GM18873 (cell line): ENCODE data around the gene MCTP2.
A peak's percentile ranks its signal among the peaks of the same experiment; 100 is the strongest.
"Not testable (repeated sequence)": the region's sequence is repeated elsewhere in the genome, so short reads cannot be mapped to it uniquely, and the experiment has no call there.

Experiments
- ATAC-seq: cut with Tn5 transposase; IDR thresholded peaks from one replicate; pipeline ENCODE4 v1.9.1; 2021; ENCODE audit warnings: mild to moderate bottlenecking, moderate library complexity, moderate number of reproducible peaks; ENCODE audit not compliant: unreplicated experiment, low FRiP score

The MCTP2 gene

DNA sequence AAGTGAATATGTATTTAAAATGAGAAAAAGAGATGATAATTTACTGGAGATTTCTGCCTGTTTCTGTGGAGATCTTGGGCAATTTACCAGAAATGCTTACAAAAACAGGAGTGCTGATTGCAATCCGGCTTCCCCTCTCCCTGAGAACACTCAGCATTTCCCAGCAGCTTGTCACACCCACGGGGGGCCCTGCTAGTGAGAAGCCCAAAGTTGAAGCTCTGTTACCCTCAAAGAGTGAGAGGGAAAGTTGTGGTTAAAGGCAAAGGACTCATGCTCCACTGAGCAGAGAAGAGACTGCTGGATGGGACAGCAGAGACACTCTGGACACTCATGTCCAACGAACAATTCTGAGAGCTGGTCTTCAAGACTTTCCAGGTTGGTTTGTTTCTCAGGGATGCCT lies 2.9 kb downstream of the MCTP2 start:
- no peak for ATAC-seq

DNA sequence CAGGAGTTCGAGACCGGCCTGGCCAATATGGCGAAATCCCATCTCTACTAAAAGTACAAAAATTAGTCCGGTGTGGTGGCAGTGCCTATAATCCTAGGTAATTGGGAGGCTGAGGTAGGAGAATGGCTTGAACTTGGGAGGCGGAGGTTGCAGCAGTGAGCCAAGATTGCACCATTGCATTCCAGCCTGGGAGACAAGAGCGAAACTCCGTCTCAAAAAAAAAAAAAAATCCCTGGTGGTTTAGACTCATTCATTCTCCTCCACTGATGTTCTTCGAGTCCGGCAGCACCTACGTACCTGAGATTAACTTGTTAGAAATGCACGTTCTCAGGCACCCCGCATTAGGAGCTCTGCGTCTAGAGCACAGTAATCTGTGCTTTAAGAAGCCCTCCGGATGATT lies 3.7 kb downstream of the MCTP2 start:
- no peak for ATAC-seq

DNA sequence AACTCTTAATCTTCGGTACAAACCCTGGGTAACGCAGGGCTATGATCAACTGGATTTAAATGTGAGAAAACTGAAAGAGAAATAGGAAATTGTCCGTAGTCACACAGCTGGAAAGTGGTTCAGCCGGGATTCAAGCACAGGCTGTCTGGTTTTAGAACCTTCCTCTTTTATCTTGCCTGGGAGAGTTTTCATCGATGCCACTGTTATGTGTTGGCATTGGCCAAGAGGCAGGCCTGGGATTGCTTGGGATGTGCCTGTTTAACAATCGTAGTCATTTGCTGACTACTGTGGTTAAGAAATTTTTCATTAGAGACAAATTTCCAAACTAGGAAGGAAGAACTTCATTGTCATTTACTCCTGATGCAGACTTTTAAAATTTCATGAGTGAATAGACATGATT lies 4.3 kb downstream of the MCTP2 start:
- ATAC-seq, result no peak

DNA sequence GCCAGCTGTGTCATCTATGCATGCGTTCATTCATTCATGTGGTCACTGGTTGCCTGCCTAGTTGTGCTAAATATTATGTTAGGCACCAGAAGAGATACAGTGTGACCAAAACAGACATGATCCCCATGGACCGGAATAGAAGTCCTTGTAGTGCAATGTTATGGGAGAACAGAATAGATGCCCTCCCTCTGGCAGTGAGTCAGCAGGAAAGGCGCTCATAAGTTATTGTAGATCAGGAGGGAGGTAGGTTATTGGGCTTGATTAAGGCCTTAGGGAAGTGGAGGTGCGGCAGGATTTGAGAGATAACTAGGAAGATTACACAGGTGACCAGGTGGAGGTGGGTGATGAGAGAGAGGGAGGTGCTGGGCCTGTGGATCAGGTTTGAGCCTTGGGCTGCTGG lies 5.2 kb downstream of the MCTP2 start:
- ATAC-seq, result no peak

DNA sequence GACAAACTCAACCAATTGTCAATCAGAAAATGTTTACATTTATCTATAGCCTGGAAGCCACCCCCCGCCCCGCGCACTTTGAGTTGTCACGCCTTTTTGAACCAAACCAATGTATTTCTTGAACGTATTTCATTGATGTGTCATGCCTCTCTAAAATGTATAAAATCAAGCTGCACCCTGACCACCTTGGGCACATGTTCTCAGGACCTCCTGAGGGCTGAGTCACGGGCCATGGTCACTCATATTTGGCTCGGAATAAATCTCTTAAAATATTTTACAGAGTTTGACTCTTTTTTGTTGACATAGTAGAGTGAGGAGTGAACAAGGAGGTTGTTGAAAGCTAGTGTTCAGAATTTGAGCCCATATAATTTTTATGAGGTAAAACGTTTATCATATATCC lies 6.5 kb downstream of the MCTP2 start:
- ATAC-seq, result no peak

DNA sequence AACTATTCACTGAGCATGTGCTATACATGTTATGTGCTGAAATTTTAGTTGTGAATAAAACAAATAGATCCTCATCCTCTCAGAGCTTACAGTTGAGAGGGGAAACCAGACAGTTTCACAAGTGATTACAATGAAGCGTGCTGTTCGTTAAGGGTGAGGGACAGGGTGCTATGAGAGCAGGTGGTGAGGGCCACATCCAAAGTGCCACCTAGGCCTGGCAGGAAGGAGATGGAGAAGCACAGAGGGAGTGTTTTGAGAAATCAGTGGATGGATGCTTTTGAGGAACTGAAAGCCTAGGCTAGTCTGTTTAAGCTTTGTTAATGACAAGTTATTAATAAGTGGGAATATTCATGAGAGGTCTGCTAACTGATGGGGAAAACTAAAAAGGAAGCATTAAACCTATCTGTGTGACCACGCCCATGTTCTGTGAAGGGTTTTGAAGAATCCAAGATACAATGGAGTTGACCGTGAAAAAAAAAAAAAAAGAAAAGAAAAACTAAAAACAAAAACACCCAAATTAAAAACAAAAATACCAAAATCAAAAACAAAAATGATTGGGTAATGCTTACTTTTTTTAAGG lies 7.3 kb downstream of the MCTP2 start:
- peak; percentile 59 for ATAC-seq

DNA sequence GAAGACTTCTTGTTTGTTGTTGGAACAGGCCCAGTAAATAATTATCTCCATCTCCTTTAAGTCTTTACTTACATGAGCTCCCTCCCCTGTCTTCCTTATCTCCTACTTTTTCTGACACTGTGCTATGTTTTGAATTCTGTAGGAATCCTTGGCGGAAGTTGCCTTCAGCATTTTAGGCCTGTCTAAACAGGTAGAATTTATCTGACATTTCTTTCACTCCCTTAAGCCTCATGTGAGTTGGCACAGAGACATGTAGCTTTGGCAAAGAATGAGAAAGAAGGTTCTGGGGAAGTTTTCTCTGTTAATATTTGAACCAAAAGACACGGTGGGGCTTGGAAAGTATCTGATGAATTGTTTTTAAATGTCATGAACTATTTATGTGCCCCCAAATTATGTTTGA lies 8.1 kb downstream of the MCTP2 start:
- ATAC-seq, result no peak

DNA sequence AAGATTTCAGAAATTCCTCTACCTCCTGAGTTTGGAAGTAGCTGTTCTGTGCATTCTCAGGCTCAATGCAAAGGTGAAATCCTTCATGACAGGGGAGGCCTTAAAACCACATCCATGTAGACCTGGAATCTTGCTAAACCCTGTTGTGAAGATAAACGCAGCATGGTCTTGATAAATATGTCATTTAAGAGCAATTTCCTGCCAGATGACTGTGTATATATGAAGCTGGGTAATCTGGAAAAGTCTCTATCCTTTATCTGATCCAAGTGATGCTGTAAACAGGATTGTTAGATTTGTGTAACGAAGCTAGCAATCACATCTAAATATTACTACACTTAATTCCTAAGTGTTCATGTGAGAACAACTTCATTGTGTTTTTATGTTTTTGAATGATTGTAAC lies 9.1 kb downstream of the MCTP2 start:
- no peak for ATAC-seq

DNA sequence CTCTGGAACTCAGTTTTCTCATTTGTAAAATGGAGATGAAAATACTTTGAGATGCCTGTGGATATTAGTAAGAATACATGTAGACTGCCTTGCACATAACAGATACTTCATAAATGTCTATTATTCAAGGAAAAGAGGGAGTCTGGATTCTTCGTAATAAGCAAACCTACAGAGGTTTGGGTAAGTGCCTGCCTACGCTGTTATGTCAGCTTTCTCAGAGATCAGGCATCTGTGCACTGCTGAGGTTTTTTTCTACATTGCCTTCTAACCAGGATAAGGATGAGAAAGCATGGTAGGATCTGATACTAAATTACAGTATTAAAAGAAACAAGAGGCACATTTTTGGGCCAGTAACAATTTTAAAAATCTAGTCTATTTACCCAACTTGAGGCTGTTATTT lies 10.9 kb downstream of the MCTP2 start:
- no peak for ATAC-seq

DNA sequence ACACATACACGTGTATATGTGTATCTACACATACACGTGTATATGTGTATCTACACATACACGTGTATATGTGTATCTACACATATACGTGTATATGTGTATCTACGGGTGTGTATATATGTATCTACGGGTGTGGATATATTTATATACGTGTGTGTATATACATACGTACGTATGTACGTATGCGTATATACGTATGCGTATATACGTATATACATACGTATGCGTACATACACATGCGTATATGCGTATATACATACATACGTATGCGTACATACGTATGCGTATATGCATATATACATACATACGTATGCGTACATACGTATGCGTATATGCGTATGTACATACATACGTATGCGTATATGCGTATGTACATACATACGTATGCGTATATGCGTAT lies 11.6 kb downstream of the MCTP2 start:
- ATAC-seq, result not testable (repeated sequence)

DNA sequence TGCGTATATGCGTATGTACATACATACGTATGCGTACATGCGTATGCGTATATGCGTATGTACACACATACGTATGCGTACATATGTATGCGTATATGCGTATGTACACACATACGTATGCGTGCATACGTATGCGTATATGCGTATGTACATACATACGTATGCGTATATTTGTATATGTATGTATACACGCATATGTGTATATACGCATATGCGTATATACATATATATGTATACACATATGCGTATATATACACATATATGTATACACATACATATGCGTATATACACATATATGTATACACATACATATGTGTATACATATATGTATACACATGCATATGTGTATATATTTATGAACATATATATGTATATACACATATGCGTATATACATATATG lies 12.1 kb downstream of the MCTP2 start:
- ATAC-seq, result no peak

DNA sequence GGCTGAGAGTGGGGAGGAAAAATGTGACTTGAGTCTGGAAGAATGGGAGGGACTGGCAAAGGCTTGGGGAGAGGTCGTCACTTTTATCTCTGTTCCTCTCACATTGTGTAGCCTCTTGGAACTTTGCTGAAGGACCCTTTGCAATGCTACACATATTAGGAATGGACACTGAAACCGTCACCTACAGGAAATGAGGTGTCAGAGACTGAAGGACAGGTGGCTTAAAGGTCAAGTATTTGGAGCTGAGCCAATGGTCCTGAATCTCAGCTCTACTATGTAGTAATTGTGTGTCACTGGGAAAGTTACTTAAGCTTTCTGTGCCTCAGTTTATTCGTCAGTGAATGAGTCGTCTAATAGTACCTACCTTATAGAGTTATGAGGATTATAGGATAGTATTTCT lies 14.7 kb downstream of the MCTP2 start:
- ATAC-seq, result no peak

DNA sequence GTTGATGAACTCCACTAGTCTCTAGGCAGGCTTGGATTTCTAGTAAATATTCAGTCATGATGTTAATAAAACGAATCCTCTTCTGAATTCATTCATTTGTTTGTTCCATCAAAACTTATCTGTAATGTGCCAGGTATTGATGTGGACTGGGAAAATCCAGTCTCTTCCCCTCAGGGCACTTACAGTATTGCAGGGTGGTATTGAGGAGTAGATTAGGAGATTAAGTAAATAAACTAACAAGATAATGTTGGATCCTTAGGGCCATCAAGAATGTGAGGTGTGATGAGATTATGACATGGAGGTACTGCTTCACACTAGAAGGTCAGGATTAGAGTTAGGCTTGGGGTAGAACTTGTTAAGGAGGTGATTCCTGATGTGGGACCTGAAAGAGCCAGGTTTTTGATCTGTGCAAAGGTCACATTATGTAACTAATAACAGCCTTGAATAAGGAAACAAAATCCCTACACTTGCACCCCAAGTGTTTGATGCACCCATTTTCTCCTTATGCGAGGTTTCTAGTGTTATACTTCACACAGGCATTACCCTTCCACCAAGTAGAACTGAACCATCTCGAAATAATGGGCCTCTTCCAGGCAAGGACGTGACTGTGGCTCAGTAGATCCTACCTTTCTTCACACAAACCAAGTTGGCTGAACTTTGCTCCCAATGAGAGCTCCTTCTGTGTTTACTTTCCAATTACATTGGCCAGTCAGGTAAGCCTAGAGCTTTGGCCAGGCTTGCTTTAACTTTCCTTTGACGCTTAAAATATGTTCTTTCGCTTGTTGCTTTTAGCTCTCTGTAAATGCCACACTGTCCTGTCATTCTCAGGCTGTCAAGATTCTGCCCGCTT lies 16.7 kb downstream of the MCTP2 start:
- ATAC-seq, result no peak

DNA sequence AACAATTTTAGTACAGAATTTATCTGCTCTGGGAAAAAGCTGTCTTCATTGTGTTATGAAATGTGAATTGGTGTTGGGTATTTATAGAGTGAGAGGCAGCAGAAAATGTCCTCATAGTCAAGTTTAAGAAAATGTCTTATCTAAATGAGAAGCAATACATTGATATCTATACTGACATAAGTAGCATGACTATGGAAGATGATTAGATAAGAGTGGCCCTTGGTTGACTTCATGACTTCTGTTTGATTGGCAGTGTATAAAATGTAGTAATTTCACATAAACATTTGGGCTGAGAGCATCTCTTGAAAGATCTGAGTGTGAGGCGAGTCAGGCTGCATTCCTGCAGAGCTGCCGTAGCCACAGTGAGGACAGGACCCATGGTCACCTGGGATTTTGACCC lies 19.4 kb downstream of the MCTP2 start:
- ATAC-seq, result no peak

DNA sequence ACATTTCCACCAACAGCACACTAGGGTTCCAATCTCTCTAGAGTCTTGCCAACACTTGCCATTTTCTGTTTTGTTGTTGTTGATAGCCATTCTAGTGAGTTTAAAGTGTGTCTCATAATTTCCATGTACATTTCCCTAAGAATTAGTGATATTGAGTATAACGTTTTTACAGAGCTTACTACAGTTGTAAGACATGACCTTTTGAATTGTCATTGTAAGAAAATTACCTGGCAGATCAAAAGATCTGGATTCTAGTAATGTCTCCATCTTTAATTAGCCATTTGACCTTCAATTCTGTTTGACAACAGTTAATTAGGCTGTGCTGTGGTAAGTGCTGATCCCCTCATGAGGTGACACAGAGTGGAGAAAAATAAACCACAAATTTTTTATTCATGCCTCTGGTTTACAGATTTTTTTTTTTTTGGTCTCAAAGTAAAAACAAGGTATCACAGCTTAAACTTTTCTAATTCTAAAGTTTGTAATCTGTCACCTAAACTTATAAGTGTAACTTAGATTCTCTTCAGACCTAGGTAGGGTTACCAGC lies 20.9 kb downstream of the MCTP2 start:
- ATAC-seq, result no peak

DNA sequence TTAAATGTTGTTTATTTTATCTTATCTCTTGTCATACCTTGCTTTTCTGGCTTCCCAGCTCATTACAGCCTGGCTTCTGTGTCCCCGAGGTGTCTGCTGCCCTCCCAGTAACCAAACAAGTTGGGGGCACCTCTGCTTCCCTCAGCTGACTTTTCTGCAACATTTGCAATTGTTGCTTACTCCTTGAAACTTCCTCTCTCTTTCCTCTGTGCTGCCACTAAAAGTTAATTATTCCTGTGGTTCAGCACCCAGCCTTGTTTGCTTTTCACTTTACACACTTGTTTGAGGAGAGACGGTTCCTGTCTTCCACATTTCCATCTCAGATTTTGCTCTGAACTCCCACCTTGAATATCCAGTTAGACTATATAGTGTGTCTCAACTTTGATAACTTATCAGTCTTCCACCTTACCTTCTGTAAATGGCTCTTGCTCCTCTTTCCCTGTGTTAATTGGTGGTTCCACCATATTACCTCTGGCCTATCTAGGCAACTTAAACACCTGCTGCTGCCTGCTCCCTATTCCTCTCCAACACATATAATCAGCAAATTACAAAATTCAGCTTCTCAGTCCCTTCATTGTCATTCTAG lies 21.6 kb downstream of the MCTP2 start:
- ATAC-seq, result no peak

DNA sequence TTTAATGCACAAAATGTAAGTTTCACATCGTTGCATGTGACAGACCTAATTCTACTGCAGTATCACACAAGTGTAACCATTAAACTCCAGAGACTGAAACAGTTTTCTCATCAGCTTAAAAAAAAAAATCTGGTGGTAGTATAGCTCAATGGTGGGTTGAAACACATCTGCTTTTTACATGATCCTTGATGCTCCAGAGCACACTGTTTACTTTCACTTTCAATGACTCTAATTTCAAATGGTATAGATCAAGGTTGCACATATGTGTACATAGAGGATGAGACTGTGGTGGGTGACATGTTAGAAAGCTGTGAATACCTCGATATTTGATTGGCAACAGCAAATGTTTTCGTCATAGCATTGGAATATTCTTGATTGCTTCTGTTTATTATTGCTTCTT lies 22.4 kb downstream of the MCTP2 start:
- no peak for ATAC-seq

DNA sequence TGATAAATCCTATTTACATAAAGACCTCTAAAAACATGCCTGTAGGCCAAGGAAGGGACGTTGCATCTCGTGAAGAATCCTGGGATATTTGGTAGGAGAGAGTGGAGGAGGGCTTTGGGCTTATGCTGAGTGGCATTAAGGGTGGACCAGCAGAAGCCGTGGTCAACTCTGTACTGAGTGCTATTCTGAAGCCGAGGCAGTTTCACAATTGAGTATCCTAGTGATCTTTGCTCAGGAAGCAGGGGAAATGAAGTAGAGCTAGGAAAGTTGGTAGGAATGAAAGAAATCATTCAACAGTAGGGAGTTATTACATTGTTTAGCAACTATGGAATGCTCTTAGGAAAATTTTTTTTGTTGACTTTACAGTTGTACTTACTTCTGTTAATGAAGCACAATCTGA lies 24.2 kb downstream of the MCTP2 start:
- no peak for ATAC-seq

DNA sequence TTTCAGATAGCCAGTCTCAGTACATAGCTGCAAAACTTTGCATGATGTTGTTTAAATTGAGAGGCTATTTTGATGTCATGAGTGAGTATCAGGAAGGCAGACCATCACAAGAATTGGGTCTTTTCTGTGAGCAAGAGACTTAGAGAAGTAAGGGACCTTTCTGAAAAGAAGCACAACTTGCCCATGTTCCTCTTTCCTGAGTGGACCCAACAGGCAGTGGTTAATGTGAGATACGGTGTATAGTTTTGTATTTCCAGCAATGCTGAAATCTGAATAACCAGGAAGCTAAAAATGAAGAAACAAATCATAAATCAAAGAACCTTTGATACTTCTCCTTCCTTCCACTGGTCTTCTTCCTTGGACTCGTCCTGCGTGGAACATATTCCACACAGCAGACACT lies 25.1 kb downstream of the MCTP2 start:
- no peak for ATAC-seq

DNA sequence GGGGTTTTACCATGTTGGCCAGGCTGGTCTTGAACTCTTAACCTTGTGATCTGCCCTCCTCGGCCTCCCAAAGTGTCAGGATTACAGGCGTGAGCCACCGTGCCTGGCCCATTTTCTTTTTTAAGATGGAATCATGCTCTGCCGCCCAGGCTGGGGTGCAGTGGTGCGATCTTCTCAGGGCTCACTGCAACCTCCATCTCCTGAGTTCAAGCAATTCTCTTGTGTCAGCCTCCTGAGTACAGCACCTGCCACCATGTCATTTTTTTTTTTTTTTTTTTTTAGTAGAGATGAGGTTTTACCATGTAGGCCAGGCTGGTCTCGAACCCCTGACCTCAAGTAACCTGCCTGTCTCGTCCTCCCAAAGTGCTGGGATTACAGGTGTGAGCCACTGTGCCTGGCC lies 26.4 kb downstream of the MCTP2 start:
- ATAC-seq, result peak; percentile 2

DNA sequence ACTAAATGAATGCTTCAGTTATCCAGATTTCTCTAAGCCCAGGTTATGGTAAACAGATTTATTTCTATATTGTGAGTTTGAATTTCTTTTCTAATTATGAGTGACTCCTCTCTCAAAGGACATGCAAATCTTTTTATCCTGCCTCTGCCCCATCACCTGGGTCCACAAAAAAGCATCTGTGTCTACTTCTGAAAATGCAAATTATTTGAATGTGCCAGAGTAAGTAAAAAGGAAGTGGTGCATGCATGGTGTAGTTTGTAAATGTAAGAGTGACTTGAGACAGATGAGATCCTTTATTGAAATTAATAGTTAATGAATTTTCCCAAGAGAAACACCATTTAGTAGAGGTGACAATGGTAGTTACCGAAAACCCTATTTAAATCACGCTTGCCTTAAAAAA lies 26.9 kb downstream of the MCTP2 start:
- ATAC-seq, result peak; percentile 60
